GM21619 (cell line): ENCODE measurements around the gene HSD3B7.
A peak's percentile ranks its signal among the peaks of the same experiment; 100 is the strongest.
"Not testable (repeated sequence)": the region's sequence is repeated elsewhere in the genome, so short reads cannot be mapped to it uniquely, and the experiment has no call there.

Source experiments
- ATAC-seq: cut with Tn5 transposase; IDR thresholded peaks from one replicate; pipeline ENCODE4 v1.9.1; 2021; ENCODE audit not compliant: unreplicated experiment

HSD3B7 gene

GRCh38 chr16:31017756-31018155 lies 32.7 kb downstream of the HSD3B7 start:
- not testable (repeated sequence) for ATAC-seq

- no peak for ATAC-seq
Observed at GRCh38 chr16:31020536-31020935, 35.5 kb downstream of the HSD3B7 start.

GRCh38 chr16:31022544-31023251 lies 37.7 kb downstream of the HSD3B7 start:
- no peak for ATAC-seq

GRCh38 chr16:31023252-31023602 lies 38.2 kb downstream of the HSD3B7 start:
- ATAC-seq = no peak

- ATAC-seq = no peak
Observed at GRCh38 chr16:31023627-31024226, 38.7 kb downstream of the HSD3B7 start.

GRCh38 chr16:31025339-31025738 lies 40.3 kb downstream of the HSD3B7 start:
- ATAC-seq = no peak

- ATAC-seq = no peak
Observed at GRCh38 chr16:31029272-31029671, 44.3 kb downstream of the HSD3B7 start.

GRCh38 chr16:31031276-31031675 lies 46.3 kb downstream of the HSD3B7 start:
- ATAC-seq = no peak

GRCh38 chr16:31032736-31033708 lies 48.0 kb downstream of the HSD3B7 start, which contains the start of gene STX4:
STX4 (plus strand) TSS chr16:31033558; CDS start chr16:31033806, 248 bp downstream.
- peak; percentile 80 for ATAC-seq

GRCh38 chr16:31033709-31034492 lies 48.9 kb downstream of the HSD3B7 start:
- peak; percentile 39 for ATAC-seq

- ATAC-seq = no peak
Observed at GRCh38 chr16:31036691-31037090, 51.7 kb downstream of the HSD3B7 start.
